ENCODE measurements around the gene PPP1R3C. TPM values are rescaled to one million over a fixed set of nuclear protein-coding genes. Genes with fewer than 3 reads are reported as not detected.

PPP1R3C gene
- total and polyA plus RNA-seq, 4 donors: 2.2 to 88.4 (median 11.8) TPM

- H3K27me3 ChIP-seq (ENCODE audit: control insufficient read depth in 3 of 3, insufficient read depth in 3 of 3, low read length in 2 of 3): no peaks in the 10 kb centered on the region
- H3K27ac ChIP-seq (ENCODE audit: low read depth in 1 of 2, low read length in 1 of 2): no peak overlapping the region
- peaks cover 0 to 23% (median 8%) of the 10 kb centered on the region in 5 donors for H3K4me1 ChIP-seq (ENCODE audit: control insufficient read depth in 5 of 5, insufficient read depth in 5 of 5, low read length in 5 of 5)
- no peak overlapping the region for H3K9ac ChIP-seq (ENCODE audit: insufficient read depth in 1 of 2, low read length in 2 of 2)
- peaks cover 0 to 2% (median under 1%) of the 10 kb centered on the region in 4 donors for H3K9me3 ChIP-seq (ENCODE audit: control insufficient read depth in 4 of 4, insufficient read depth in 3 of 4, low read length in 3 of 4)
- ATAC-seq (ENCODE audit: insufficient read depth, low FRiP score): no peak
- H3K36me3 ChIP-seq (ENCODE audit: control insufficient read depth in 4 of 4, insufficient read depth in 4 of 4, low read length in 4 of 4): peaks cover 0 to 56% (median 23%) of the 10 kb centered on the region in 4 donors
- no peak for TF ChIP-seq CTCF (IDR thresholded peaks at IDR 0.05; ENCODE audit: control extremely low read depth, extremely low read depth)
- no peak for DNase-seq
- no peak overlapping the region for H3K4me3 ChIP-seq
These were observed 8.2 kb downstream of the PPP1R3C start for GRCh38 chr10:91624633-91625032.

GRCh38 chr10:91622601-91623000 is 10.3 kb downstream of the PPP1R3C start:
- 95 to 100% methylated on average over 1 of the region's 1 CpG for WGBS, 2 donors
- H3K9ac ChIP-seq (ENCODE audit: insufficient read depth in 1 of 2, low read length in 2 of 2): no peak overlapping the region
- no peak overlapping the region for H3K27ac ChIP-seq (ENCODE audit: low read depth in 1 of 2, low read length in 1 of 2)
- no peak for DNase-seq
- peaks cover 0 to 2% (median under 1%) of the 10 kb centered on the region in 4 donors for H3K9me3 ChIP-seq (ENCODE audit: control insufficient read depth in 4 of 4, insufficient read depth in 3 of 4, low read length in 3 of 4)
- H3K27me3 ChIP-seq (ENCODE audit: control insufficient read depth in 3 of 3, insufficient read depth in 3 of 3, low read length in 2 of 3): no peaks in the 10 kb centered on the region
- ATAC-seq (ENCODE audit: insufficient read depth, low FRiP score): no peak
- H3K36me3 ChIP-seq (ENCODE audit: control insufficient read depth in 4 of 4, insufficient read depth in 4 of 4, low read length in 4 of 4): peaks cover 0 to 41% (median 13%) of the 10 kb centered on the region in 4 donors
- H3K4me1 ChIP-seq (ENCODE audit: control insufficient read depth in 5 of 5, insufficient read depth in 5 of 5, low read length in 5 of 5): peaks cover 0 to 13% (median 3%) of the 10 kb centered on the region in 5 donors
- TF ChIP-seq CTCF (IDR thresholded peaks at IDR 0.05; ENCODE audit: control extremely low read depth, extremely low read depth): no peak
- no peak overlapping the region for H3K4me3 ChIP-seq

GRCh38 chr10:91621483-91622113 is 11.3 kb downstream of the PPP1R3C start:
- H3K9ac ChIP-seq (ENCODE audit: insufficient read depth in 1 of 2, low read length in 2 of 2): no peak overlapping the region
- WGBS, 2 donors: 47 to 68% methylated on average over 1 of the region's 1 CpG
- H3K4me1 ChIP-seq (ENCODE audit: control insufficient read depth in 5 of 5, insufficient read depth in 5 of 5, low read length in 5 of 5): peaks cover 0 to 5% (median 0%) of the 10 kb centered on the region in 5 donors
- H3K4me3 ChIP-seq: no peak overlapping the region
- TF ChIP-seq CTCF (IDR thresholded peaks at IDR 0.05; ENCODE audit: control extremely low read depth, extremely low read depth): no peak
- peak overlapping the region in 1 of 2 donors; percentile 40 for H3K27ac ChIP-seq (ENCODE audit: low read depth in 1 of 2, low read length in 1 of 2)
- H3K36me3 ChIP-seq (ENCODE audit: control insufficient read depth in 4 of 4, insufficient read depth in 4 of 4, low read length in 4 of 4): peaks cover 0 to 40% (median 13%) of the 10 kb centered on the region in 4 donors
- H3K27me3 ChIP-seq (ENCODE audit: control insufficient read depth in 3 of 3, insufficient read depth in 3 of 3, low read length in 2 of 3): no peaks in the 10 kb centered on the region
- H3K9me3 ChIP-seq (ENCODE audit: control insufficient read depth in 4 of 4, insufficient read depth in 3 of 4, low read length in 3 of 4): peaks cover 0 to 2% (median under 1%) of the 10 kb centered on the region in 4 donors
- peak in 2 of 3 donors; percentile 33 to 39 for DNase-seq
- ATAC-seq (ENCODE audit: insufficient read depth, low FRiP score): no peak

All from lung (tissue), 12 donors.